ENCODE measurements around the gene OIT3. TPM values are rescaled to one million over a fixed set of nuclear protein-coding genes. Genes with fewer than 3 reads are reported as not detected.

Gene OIT3
- total and polyA plus RNA-seq, 2 of the 4 experiments (the other 2 are of a cell fraction) = not detected

- no peak overlapping the region for H2AK9ac ChIP-seq (replicated peaks; ENCODE audit: low read depth, low read length, poor library complexity)
- H2AFZ ChIP-seq (replicated peaks; ENCODE audit: low read length, poor library complexity) = no peak overlapping the region
- ChIA-PET POLR2A (ENCODE audit: unreplicated experiment) (no interaction called here), CTCF (no interaction called here)
- no peak overlapping the region for H4K5ac ChIP-seq (ENCODE audit: low read depth, low read length)
- in situ Hi-C loops (cut with MboI; ENCODE audit: low sequenced_read_pairs) (no loop called here), dilution Hi-C loops (cut with HindIII; ENCODE audit: low sequenced_read_pairs, unreplicated experiment) (no loop called here), intact Hi-C loops (cut with micrococcal nuclease) (no loop called here)
- H3K27ac ChIP-seq (ENCODE audit: insufficient read depth, low read length) = no peak overlapping the region
- no peak overlapping the region for H3K23ac ChIP-seq (ENCODE audit: low read depth, low read length)
- no peak overlapping the region for H4K8ac ChIP-seq (ENCODE audit: low read depth in 2 of 2, low read length in 2 of 2)
- no peak overlapping the region for H4K91ac ChIP-seq (ENCODE audit: insufficient read depth, low read depth, low read length)
- BruUV-seq (replicated peaks) = no TSS peak
- H3K56ac ChIP-seq (ENCODE audit: extremely low read depth, insufficient read depth, low read length) = no peak overlapping the region
- H2BK5ac ChIP-seq (ENCODE audit: low read depth, low read length, poor library complexity, severe bottlenecking) = no peak overlapping the region
- no peaks in the 10 kb centered on the region for H3K79me1 ChIP-seq (ENCODE audit: low read depth in 1 of 2, low read length in 2 of 2)
- 0 out of 2 replicates have a peak, but pooled peaks cover 5% of the 10 kb centered on the region for H3K9me1 ChIP-seq (ENCODE audit: insufficient read depth, low read length)
- no peak overlapping the region for H3K14ac ChIP-seq (replicated peaks; ENCODE audit: low read depth, low read length)
- no peak overlapping the region for H2AK5ac ChIP-seq (ENCODE audit: low read depth, low read length)
- H2BK120ac ChIP-seq (ENCODE audit: low read depth, low read length) = no peak overlapping the region
- no peak overlapping the region for H3K4me3 ChIP-seq (ENCODE audit: insufficient read depth, low read depth, low read length)
- no peaks in the 10 kb centered on the region for H3K27me3 ChIP-seq (ENCODE audit: control insufficient read depth, insufficient read depth, low read length)
- H3K4me1 ChIP-seq (ENCODE audit: control insufficient read depth, insufficient read depth, low read length) = no peaks in the 10 kb centered on the region; the same call in 1 of the 2 replicates
- H2BK20ac ChIP-seq (ENCODE audit: low read depth, low read length) = no peak overlapping the region
- H4K20me1 ChIP-seq (ENCODE audit: insufficient read depth, low read length) = no peaks in the 10 kb centered on the region
- no peak overlapping the region for H3K9ac ChIP-seq (ENCODE audit: low read depth, low read length)
- H2BK15ac ChIP-seq (ENCODE audit: low read depth, low read length) = no peak overlapping the region
- WGBS, 2 experiments (ENCODE audit: extremely low coverage in 2 of 2, insufficient read length in 1 of 2) = no CpG with 5 or more reads among the region's 7 CpGs
- no peak overlapping the region for H3K4ac ChIP-seq (ENCODE audit: low read depth, low read length)
- H3K18ac ChIP-seq (ENCODE audit: low read depth, low read length) = no peak overlapping the region
- peaks cover 3% of the 10 kb centered on the region for H3K36me3 ChIP-seq (ENCODE audit: control insufficient read depth, insufficient read depth, low read length)
- TF ChIP-seq USF2 (IDR thresholded peaks at IDR 0.05; ENCODE audit: low read depth, low read length) = no peak
- TF ChIP-seq ELK1 (IDR thresholded peaks at IDR 0.05; ENCODE audit: borderline replicate concordance, low read depth, low read length) = no peak
- TF ChIP-seq RFX5 (IDR thresholded peaks at IDR 0.05; ENCODE audit: low read depth, low read length) = no peak
- TF ChIP-seq RAD21 (IDR thresholded peaks at IDR 0.05; ENCODE audit: low read length) = no peak
- no peak for TF ChIP-seq MAFK (IDR thresholded peaks at IDR 0.05; ENCODE audit: low read depth, low read length)
- TF ChIP-seq FOS (IDR thresholded peaks at IDR 0.05; ENCODE audit: low read depth, low read length) = no peak
- TF ChIP-seq POLR2A (IDR thresholded peaks at IDR 0.05; ENCODE audit: low read depth, low read length) = no peak
- no peak for TF ChIP-seq MXI1 (IDR thresholded peaks at IDR 0.05; ENCODE audit: borderline replicate concordance, low read depth, low read length)
- TF ChIP-seq CHD1 (IDR thresholded peaks at IDR 0.05; ENCODE audit: low read depth, low read length) = no peak
- no peak for TF ChIP-seq NFE2L2 (IDR thresholded peaks at IDR 0.05; ENCODE audit: low read depth, low read length)
- no peak for TF ChIP-seq MAZ (IDR thresholded peaks at IDR 0.05; ENCODE audit: borderline replicate concordance, low read depth, low read length)
- TF ChIP-seq RCOR1 (IDR thresholded peaks at IDR 0.05; ENCODE audit: insufficient replicate concordance, low read length) = no peak
- no peak for TF ChIP-seq BHLHE40 (IDR thresholded peaks at IDR 0.05; ENCODE audit: low read depth, low read length)
- no peak for TF ChIP-seq SMC3 (IDR thresholded peaks at IDR 0.05; ENCODE audit: low read depth, low read length)
- TF ChIP-seq CEBPB (IDR thresholded peaks at IDR 0.05; ENCODE audit: low read depth, low read length) = no peak
- no peak for TF ChIP-seq CTCF (conservative IDR thresholded peaks at IDR 0.05; ENCODE audit: low read depth, low read length)
- no peaks in the 10 kb centered on the region for H3K9me3 ChIP-seq (ENCODE audit: control insufficient read depth, insufficient read depth, low read length)
- ATAC-seq (ENCODE audit: low read depth) (no peak), DNase-seq (no peak)
- no peak overlapping the region for H3K4me2 ChIP-seq (ENCODE audit: low read depth, low read length)
Measured at GRCh38 chr10:72888151-72888638, 5.3 kb upstream of the OIT3 start.
